Common myeloid progenitor, CD34-positive (primary cell): ENCODE data around the gene OXCT1.

Experiments used
- CTCF ChIA-PET: fragments of 350-600 bp; sonication (Branson Sonifier 250); formaldehyde crosslinking; loops from one replicate; lab custom pipeline; 2021; ENCODE audit warnings: antibody characterized with exemption; lab: Charles Lee
- POLR2A ChIA-PET: fragments of 350-600 bp; sonication (Branson Sonifier 250); formaldehyde crosslinking; loops from one replicate; lab custom pipeline; 2021; ENCODE audit warnings: antibody characterized with exemption; lab: Charles Lee
- DNase-seq, 3 donors: peaks; one replicate each; pipeline versions ENCODE4 v3.0.0 to v3.0.0-alpha.2; 2013
- H3K27ac ChIP-seq, 2 experiments: 1 replicate in 1 of 2; 2 replicates in 1 of 2; pipeline ENCODE4 v1.7.0; 2013; ENCODE audit warnings: inconsistent platforms in 2 of 2, low read length in 2 of 2, mild to moderate bottlenecking in 2 of 2, low read depth in 1 of 2, moderate library complexity in 1 of 2; ENCODE audit not compliant: severe bottlenecking in 2 of 2, insufficient read depth in 1 of 2, poor library complexity in 1 of 2
- H3K27me3 ChIP-seq, 5 experiments: replicated peaks in 2 of 5; 1 replicate in 3 of 5; 2 replicates in 2 of 5; pipeline versions ENCODE4 v1.6.1 to v1.7.0; 2013; ENCODE audit warnings: low read length in 4 of 5, mild to moderate bottlenecking in 2 of 5, moderate library complexity in 2 of 5, inconsistent platforms in 1 of 5; ENCODE audit not compliant: insufficient read depth in 5 of 5, control insufficient read depth in 4 of 5
- H3K36me3 ChIP-seq, 4 experiments: 1 replicate in 2 of 4; 2 replicates in 2 of 4; pipeline versions ENCODE4 v1.6.1 to v1.7.0; 2013; ENCODE audit warnings: low read length in 3 of 4, control low read depth in 1 of 4, mild to moderate bottlenecking in 1 of 4; ENCODE audit not compliant: control insufficient read depth in 4 of 4, insufficient read depth in 4 of 4
- H3K4me1 ChIP-seq, 4 experiments: 1 replicate in 3 of 4; 2 replicates in 1 of 4; pipeline versions ENCODE4 v1.6.1 to v1.7.1; 2013; ENCODE audit warnings: low read length in 3 of 4, mild to moderate bottlenecking in 3 of 4, control low read depth in 1 of 4, inconsistent platforms in 1 of 4, moderate library complexity in 1 of 4; ENCODE audit not compliant: control insufficient read depth in 4 of 4, insufficient read depth in 4 of 4; ENCODE audit errors: control extremely low read depth in 1 of 4
- H3K4me3 ChIP-seq, 7 experiments: 1 replicate in 4 of 7; 2 replicates in 3 of 7; pipeline versions ENCODE4 v1.5.1 to v1.7.0; 2013; ENCODE audit warnings: mild to moderate bottlenecking in 7 of 7, low read length in 6 of 7, moderate library complexity in 6 of 7, inconsistent platforms in 2 of 7, low read depth in 2 of 7, control low read depth in 1 of 7; ENCODE audit not compliant: insufficient read depth in 4 of 7, control insufficient read depth in 1 of 7; ENCODE audit errors: extremely low read depth in 1 of 7
- H3K9me3 ChIP-seq, 5 experiments: 1 replicate in 4 of 5; 2 replicates in 1 of 5; pipeline versions ENCODE4 v1.6.1 to v1.7.1; 2013; ENCODE audit warnings: low read length in 4 of 5, mild to moderate bottlenecking in 2 of 5, inconsistent platforms in 1 of 5, low read depth in 1 of 5, moderate library complexity in 1 of 5; ENCODE audit not compliant: control insufficient read depth in 4 of 5, insufficient read depth in 2 of 5; ENCODE audit errors: control extremely low read depth in 1 of 5
- WGBS: methylation state at CpG from one replicate; pipeline ENCODE4 v1.1.5; 2013; ENCODE audit not compliant: insufficient coverage; 5-methylcytosine and 5-hydroxymethylcytosine counted together

The OXCT1 gene

DNA sequence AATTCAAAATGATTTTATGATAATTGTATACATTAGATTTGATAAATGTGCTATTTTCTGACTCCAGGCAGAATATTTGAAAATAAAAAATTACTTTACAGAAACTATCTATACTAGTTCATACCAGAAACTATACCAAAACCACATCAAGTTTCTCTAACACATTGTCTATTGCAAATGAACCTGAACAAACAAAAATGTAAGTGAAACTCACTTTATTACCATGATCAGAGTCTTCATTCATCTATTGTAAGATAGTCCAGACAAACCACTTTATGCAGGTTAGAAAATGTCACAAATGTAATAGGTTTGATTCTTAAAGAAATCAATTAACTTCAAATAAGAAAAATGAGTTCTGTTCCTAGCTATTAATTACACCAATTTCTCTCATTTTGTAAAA lies 99.4 kb downstream of the OXCT1 start:
- CTCF ChIA-PET = no interaction called here
- POLR2A ChIA-PET = no interaction called here
- H3K27me3 ChIP-seq = no peaks in the 10 kb centered on the region
- H3K4me3 ChIP-seq = no peak overlapping the region
- no peaks in the 10 kb centered on the region for H3K9me3 ChIP-seq
- DNase-seq = no peak
- H3K4me1 ChIP-seq = peaks cover 0 to 7% (median 2%) of the 10 kb centered on the region in 4 experiments
- H3K27ac ChIP-seq = no peak overlapping the region
- H3K36me3 ChIP-seq = peaks cover 0 to 7% (median under 1%) of the 10 kb centered on the region in 4 experiments

- no peaks in the 10 kb centered on the region for H3K9me3 ChIP-seq
- WGBS = 98% methylated on average over 5 of the region's 5 CpGs
- ChIA-PET POLR2A (no interaction called here), CTCF (interaction anchor here (1.0 to 1.6 kb wide), 4 partner anchors 10 to 16 kb away, joined by 4 to 6 read pairs (median 5); no protein-coding TSS in a partner anchor)
- H3K36me3 ChIP-seq = peaks cover 0 to 8% (median 0%) of the 10 kb centered on the region in 4 experiments
- no peaks in the 10 kb centered on the region for H3K27me3 ChIP-seq
- no peak for DNase-seq
- no peak overlapping the region for H3K4me3 ChIP-seq
- H3K4me1 ChIP-seq = peaks cover 0 to 10% (median 3%) of the 10 kb centered on the region in 4 experiments
- H3K27ac ChIP-seq = no peak overlapping the region
These were observed 101.5 kb downstream of the OXCT1 start for GRCh38 chr5:41768692-41769091.

DNA sequence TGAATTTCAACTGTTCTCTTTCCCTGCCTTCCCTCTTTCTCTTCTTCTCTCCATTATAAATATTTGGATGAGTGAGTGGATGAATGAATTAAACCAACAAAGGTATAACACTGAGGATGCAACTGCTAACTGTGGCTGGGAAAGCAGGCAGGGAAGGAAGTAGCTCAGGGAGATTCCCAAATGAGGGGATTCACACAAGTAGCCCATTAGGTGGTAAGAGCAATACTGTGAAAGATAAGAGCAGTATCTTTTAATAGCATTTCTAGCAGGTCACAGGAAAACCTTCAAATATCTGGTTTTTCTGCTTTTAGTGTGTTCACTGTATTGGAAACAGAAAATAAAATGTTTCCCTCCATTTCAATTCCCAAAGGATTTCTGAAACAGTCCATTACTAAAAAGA lies 105.6 kb downstream of the OXCT1 start:
- Histone ChIP-seq H3K4me3 (no peak overlapping the region), H3K27ac (no peak overlapping the region), H3K9me3 (no peaks in the 10 kb centered on the region), H3K4me1 (peaks cover 0 to 10% (median 4%) of the 10 kb centered on the region in 4 experiments), H3K36me3 (peaks cover 0 to 11% (median 7%) of the 10 kb centered on the region in 4 experiments), H3K27me3 (no peaks in the 10 kb centered on the region)
- CTCF ChIA-PET = interaction anchor here (0.8 kb wide), 1 partner anchor 12 kb away, joined by 3 read pairs; no protein-coding TSS in a partner anchor
- DNase-seq = no peak
- POLR2A ChIA-PET = no interaction called here

GRCh38 chr5:41763574-41763973 lies 106.7 kb downstream of the OXCT1 start:
- Histone ChIP-seq H3K27me3 (no peaks in the 10 kb centered on the region), H3K9me3 (no peaks in the 10 kb centered on the region), H3K4me3 (no peak overlapping the region), H3K4me1 (peaks cover 0 to 10% (median 4%) of the 10 kb centered on the region in 4 experiments), H3K27ac (no peak overlapping the region), H3K36me3 (peaks cover 0 to 18% (median 11%) of the 10 kb centered on the region in 4 experiments)
- no CpG with 5 or more reads among the region's 2 CpGs for WGBS
- POLR2A ChIA-PET = interaction anchor here (0.6 kb wide), 1 partner anchor 821 kb away, joined by 3 read pairs; no protein-coding TSS in a partner anchor
- peak in 1 of 3 donors; percentile 10 for DNase-seq
- CTCF ChIA-PET = no interaction called here

GRCh38 chr5:41763081-41763480 lies 107.1 kb downstream of the OXCT1 start:
- Histone ChIP-seq H3K4me1 (peaks cover 0 to 10% (median 4%) of the 10 kb centered on the region in 4 experiments), H3K9me3 (no peaks in the 10 kb centered on the region), H3K4me3 (no peak overlapping the region), H3K27me3 (no peaks in the 10 kb centered on the region), H3K27ac (no peak overlapping the region), H3K36me3 (peaks cover 0 to 19% (median 12%) of the 10 kb centered on the region in 4 experiments)
- ChIA-PET POLR2A (no interaction called here), CTCF (no interaction called here)
- DNase-seq = peak in 2 of 3 donors; percentile 55 to 67
- WGBS = 86% methylated on average over 2 of the region's 3 CpGs

GRCh38 chr5:41762426-41762825 lies 107.8 kb downstream of the OXCT1 start:
- H3K36me3 ChIP-seq = peaks cover 0 to 25% (median 12%) of the 10 kb centered on the region in 4 experiments
- CTCF ChIA-PET = interaction anchor here (0.7 kb wide), 1 partner anchor 34 kb away, joined by 3 read pairs; no protein-coding TSS in a partner anchor
- peaks cover 0 to 10% (median 4%) of the 10 kb centered on the region in 4 experiments for H3K4me1 ChIP-seq
- no peaks in the 10 kb centered on the region for H3K27me3 ChIP-seq
- H3K27ac ChIP-seq = no peak overlapping the region
- POLR2A ChIA-PET = no interaction called here
- WGBS = no CpG with 5 or more reads among the region's 1 CpG
- DNase-seq = no peak
- H3K4me3 ChIP-seq = no peak overlapping the region
- H3K9me3 ChIP-seq = no peaks in the 10 kb centered on the region

GRCh38 chr5:41761663-41762062 lies 108.6 kb downstream of the OXCT1 start:
- WGBS = no CpG with 5 or more reads among the region's 1 CpG
- POLR2A ChIA-PET = no interaction called here
- CTCF ChIA-PET = interaction anchor here (0.7 to 1.4 kb wide), 4 partner anchors 9 to 81 kb away, joined by 3 read pairs; no protein-coding TSS in a partner anchor

More at GRCh38 chr5:41761663-41762062, 108.6 kb downstream of the OXCT1 start:
- Histone ChIP-seq H3K4me3 (no peak overlapping the region), H3K36me3 (peaks cover 0 to 30% (median 12%) of the 10 kb centered on the region in 4 experiments), H3K9me3 (no peaks in the 10 kb centered on the region), H3K4me1 (peaks cover 0 to 15% (median 4%) of the 10 kb centered on the region in 4 experiments), H3K27ac (no peak overlapping the region), H3K27me3 (no peaks in the 10 kb centered on the region)
- no peak for DNase-seq
